Activated CD8-positive, alpha-beta memory T cell treated with anti-CD3 and anti-CD28 coated beads, Interleukin-2, amount 50 U/mL, for 1 hour (primary cell): Measurements from ENCODE around the gene EXOC3L2.
"Not testable (repeated sequence)": the region's sequence is repeated elsewhere in the genome, so short reads cannot be mapped to it uniquely, and the experiment has no call there.

Experiments
- DNase-seq: peaks from one replicate; pipeline ENCODE4 v3.0.0-alpha.2; 2020; ENCODE audit errors: extremely low read depth

Gene EXOC3L2

DNA sequence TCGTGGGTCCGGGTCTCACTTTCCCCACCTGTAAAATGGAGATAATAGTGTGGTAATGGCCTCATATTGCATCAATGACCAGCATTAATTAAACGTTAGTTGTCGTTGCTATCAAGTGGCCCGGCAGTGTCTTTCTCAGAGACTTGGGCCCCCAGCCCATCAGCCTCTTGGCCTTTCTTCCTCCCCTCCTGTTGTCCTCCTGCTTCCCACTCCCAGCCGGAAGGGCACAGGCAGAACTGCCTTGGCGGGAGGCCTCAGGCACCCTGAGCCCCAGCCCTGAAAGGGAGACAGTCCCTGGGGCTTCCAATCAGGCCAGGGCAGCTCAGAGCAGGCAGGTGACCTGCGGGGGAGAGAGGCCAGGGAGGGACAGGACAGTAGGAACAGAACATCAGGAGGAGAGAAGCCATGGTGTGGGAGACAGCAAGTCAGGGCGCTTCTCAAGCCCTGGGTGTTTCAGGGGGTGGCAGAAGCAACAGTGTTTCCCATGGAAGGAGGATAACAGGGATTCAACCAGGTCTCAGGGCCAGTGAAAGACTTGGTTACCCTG lies 10.5 kb upstream of the EXOC3L2 start:
- DNase-seq, result no peak

DNA sequence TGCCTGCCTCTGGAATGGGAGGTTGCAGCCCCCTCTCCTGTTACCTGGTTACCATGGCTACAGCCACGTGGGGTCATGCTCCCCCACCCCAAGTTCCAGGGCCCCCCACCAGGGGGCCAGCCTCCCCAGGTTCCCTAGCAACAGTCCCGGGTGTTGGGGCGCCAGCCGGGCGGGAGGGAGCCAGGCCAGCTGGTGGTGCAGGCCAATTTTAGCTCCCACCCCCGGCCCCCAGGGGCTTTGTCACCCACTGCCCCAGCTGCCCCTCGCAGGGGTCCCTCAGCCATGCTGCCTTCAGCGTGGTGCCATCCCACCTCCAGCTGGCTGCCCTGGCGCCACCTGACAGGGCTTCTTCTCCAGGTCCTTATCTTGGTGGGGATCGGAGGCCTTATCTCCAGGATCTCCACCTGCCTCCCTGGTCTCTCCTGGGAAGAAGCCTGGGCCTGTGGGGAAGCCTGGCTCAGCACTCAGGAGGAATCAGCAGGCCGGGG lies 8.9 kb upstream of the EXOC3L2 start:
- DNase-seq, result no peak

DNA sequence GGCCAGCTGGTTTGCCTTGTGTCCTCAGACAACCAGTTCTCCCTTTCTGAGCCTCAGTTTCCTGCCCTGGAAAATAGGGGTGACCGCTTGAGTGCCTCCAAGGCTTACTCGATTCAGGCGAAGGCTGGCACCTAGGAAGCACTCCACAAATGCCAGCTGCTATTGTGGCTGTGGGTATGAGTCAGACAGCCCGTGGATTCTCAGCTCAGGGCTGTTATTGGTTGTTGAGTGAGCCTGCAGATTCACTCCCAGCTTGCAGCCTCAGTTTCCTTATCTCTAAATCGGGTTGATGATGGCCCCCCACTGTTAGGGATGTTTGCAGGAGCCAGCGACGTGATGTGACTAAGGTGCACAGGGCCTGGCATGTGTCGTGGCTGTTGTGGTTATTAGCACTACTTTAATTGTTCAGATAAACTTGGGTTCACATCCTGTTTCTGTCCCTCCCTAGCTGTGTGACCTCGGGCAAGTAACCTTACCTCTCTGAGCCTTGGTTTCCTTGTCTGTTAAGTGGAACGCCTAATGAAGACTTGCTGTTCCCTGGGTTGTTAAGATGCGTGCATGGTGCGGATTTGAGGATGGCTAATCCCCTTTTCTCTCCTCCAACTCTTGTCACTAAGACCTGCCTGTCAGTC lies 8.3 kb upstream of the EXOC3L2 start:
- no peak for DNase-seq

DNA sequence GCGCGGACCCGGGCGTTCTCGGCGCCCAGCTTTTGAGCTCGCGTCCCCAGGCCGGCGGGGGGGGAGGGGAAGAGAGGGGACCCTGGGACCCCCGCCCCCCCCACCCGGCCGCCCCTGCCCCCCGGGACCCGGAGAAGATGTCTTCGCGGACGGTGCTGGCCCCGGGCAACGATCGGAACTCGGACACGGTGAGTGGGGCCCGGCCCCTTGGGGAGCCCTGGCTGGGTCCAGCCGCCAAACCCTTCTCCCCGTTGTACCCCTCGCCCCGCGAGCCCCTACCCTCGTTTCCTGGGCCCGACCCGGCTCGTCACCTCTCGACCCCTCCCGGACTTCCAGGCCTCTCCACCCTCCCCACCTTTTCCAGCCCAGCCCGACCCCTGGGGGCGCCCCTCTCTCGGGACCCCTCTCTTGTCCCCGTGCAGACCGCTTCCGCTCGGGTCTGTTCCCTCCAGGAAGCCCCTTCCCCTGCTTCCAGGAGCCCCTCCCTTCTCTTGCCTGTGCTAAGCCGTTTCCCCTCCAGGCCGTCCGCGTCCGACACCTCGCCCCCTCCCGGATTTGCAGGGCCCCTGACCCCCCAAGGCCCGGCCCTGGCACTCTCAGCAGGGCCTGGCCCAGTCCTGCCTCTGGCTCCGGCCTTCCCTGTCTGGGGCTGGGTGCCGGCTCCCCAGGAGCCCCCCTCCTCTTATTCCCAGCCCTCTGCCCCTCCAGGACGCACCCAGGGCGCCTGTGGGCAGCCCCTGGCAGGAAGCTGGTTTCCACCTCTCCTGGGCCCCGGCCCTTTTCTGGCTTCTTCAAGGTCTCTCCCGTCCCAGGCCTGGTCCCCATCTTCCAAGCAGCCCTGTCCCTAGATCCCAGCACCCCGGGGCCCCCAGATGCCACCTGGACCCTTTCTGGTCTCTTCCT lies 6.5 kb upstream of the EXOC3L2 start:
- DNase-seq, result no peak

DNA sequence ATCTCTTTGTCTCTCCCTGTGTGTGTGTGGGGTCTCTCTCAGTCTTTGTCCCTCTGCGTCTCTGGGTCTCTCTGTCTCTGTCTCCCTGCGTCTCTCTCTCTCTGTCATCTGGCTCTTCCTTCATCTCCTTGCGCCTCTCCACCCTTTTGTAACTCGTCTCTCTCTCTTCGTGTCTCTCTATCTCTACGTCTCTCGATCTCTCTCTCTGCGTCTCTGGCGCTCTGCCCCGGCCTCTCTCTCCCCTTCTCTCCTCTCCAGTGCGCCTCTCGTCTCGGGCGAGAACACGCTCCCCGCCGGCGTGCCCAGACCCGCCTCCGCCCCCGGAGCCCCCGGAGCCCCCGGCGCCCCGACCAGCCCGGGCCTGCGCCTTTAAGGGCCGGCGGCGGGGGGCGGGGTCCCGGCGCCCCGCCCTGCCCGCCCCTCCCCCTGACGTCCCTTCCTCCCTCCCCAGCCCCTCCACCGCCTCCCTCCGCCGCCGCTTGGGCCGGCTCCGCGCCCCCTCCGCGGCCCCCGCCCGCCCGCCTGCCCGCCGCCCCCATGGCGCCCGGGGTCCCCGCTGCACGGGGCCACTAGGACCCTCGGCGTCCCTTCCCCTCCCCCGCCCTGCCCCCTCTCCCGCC lies 5.7 kb upstream of the EXOC3L2 start, which contains the start of gene MARK4:
Gene MARK4 (plus strand): TSS at position 440 of the 620 bp plus-strand sequence. CDS start 318 bp downstream, outside the sequence.
- DNase-seq, result peak; percentile 12

DNA sequence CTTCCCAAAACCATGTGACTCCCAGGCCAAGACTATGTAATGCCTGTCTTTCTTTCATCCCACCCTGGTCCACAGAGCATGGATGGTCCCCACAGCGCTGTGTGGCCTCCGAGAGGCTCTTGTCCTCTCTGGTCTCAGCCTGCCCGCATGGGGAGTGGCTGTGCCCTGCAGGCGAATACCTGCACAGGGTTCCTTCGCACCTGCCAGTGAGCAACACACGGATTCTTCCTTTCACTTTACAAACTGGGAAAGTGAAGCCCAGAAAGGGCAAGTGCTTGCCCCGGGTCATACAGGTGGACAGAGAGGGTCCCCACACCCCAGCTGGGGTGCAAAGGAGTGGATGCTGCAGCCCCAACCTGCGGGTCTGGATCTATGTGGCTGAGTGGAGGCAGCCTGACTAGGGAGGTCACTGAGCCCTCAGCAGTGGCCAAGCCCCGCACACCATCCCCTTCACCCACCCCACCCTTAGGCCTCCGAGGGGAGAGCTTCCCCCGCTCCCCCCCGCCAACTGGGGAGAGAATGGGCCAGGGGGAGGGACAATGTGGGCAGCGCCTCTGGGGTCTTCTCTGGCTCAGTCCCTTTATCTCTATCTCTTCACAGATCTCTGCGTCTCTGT lies 5.1 kb upstream of the EXOC3L2 start:
- no peak for DNase-seq

DNA sequence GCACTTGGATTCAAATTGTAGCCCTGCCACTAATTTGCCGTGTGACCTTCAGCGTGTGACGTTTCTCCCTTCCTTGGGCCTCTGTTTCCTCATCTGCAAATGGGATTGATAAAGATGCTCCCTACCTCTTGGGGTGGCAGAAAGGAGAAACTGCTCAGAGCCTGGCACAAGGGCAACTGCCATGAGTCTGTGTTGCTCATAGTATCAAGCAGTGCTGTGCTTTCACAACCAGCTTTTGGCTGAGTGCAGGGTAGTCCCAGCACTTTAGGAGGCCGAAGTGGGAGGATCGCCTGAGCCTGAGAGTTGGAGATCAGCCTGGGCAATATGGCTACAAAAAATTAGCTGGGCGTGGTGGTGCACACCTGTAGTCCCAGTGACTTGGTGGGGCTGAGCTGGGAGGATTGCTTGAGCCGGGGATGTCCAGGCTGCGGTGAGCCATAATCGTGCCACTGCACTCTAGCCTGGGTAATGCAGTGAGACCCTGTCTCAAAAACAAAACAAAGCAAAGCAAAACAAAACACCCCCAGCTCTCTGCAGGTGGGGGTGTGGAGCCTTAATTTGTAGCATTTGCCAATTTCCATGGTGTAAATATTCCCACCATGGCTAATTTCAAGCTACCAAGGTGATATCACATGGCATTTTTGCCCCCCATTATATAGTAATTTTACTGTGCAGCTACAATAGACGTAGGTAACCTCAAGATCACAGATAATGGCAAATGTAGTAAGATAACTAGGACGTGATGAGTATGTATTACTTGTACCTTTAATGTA lies 4.2 kb upstream of the EXOC3L2 start:
- no peak for DNase-seq

DNA sequence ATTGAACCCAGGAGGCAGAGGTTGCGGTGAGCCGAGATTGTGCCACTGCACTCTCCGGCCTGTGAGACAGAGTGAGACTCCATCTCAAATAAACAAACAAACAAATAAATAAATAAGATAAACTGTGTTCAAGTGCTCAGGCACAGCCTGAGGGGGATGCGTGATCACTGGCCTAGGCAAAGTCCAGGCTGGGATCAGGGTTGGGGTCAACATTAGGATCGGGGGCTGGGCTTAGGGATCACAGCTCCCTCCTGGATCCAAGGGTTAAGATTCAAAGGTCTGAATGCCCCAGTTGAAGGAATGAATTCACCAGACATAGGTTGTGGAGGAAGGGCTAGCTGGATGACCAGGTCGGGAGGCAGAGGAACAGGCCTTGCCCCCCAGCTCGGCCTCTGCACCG lies 1.9 kb upstream of the EXOC3L2 start:
- DNase-seq, result no peak

DNA sequence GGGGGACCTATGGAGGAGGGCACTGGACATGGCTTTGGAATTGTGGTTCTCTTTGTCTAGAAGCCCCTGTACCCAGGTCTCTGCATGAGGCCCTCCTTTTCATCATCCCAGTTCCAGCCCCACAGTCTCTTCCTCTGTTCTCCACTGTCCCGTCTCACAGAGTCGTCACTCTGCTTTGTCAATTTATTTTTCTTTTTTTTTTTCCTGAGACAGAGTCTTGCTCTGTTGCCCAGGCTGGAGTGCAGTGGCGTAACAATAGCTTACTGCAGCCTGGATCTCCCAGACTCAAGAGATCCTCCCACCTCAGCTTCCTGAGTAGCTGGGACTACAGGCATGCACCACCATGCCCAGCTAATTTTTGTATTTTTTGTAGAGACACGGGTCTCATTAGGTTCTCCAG lies 619 bp upstream of the EXOC3L2 start:
- no peak for DNase-seq

DNA sequence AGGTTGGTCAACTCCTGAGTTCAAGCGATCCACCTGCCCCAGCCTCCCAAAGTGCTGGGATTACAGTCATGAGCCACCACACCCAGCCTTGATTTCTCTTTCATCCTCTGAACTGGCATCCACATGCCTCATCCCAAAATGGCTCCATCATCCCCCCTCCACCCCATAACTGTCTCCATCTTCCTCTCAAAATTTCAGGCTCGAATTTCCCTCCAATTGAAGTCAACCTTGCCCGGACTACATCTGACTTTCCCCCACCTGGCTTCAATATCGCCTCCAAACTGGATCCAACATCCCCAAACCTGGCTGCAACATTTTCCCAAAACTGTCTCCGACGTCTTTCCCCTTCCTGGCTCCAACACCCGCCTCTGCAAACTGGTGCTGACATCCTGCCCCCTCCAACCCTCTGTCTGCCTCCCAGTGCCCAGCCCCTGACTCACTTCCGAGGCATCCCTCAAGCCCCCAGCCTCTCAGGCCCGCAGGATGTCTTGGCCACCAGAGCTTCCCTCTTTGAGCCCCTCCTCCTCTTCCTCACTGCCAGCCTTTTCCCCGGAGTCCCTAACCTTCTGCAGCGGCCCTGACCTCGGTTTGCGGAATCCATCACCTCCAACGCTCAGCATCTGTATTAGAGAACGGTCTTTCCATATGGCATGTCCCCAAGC lies 943 bp downstream of the EXOC3L2 start:
- DNase-seq, result no peak

DNA sequence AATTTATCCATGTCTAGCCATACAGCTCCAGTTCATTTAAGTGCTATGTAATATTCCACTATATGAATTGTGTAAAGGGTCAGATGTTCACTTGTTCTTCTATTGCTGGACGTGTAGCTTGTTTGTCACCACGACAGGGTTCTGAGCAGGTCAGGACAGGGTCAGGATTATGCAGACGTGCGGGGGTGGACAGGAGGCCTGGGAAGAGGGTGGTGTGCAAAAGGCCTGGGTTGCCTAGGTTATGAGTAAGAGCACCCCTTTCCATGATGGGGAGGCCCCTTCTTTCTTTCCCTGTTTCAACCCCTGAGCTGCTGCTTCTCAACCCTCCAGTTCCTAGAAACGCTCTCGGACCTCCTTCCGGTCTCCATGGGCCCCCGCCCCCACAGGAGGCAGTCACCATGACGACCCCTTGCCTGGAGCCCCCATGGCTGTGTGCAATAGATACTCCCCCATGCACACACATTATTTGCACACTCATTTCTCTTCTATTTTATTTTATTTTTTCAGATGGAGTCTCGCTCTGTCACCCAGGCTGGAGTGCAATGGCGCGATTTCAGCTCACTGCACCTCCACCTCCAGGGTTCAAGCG lies 2.0 kb downstream of the EXOC3L2 start:
- no peak for DNase-seq

DNA sequence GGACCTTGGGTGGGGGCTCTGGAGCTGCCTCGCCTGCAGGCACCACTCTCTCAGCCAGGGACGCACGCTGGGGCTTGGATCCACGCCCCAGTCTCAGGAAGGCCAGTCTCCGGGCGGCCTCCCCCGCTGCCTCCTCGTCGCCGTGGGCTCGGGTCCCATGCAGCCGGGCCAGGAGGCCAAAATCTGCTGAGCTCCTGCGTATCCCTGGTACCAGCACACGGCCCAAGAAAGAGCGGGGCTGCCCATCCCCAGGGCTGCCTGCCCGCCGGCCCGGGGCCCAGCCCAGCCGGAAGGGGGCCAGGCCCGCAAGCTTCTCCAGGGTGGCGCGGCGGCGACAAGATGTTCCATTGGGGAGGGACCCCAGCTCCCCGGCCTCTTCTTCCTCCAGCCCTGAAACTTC lies 6.7 kb downstream of the EXOC3L2 start:
- no peak for DNase-seq

DNA sequence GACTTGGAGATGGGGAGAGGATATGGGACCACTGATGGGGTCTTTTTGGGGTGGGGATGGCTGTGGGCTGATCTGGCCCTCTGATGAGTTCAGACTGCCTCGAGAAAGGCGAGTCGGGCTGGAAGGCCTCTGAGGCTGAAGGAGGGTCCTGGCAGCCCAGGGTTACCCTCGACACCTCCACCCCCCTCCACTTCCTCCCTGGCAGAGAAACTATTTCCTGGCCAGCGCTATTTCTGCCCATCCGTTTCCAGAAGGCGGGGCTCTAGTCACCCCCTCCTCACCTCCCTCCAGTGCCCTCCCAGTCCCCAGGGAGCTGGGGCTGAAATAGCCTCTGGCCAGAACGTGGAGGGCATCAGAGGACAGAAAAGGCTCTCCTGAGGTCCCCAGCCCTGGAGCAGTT lies 9.7 kb downstream of the EXOC3L2 start:
- DNase-seq, result no peak

DNA sequence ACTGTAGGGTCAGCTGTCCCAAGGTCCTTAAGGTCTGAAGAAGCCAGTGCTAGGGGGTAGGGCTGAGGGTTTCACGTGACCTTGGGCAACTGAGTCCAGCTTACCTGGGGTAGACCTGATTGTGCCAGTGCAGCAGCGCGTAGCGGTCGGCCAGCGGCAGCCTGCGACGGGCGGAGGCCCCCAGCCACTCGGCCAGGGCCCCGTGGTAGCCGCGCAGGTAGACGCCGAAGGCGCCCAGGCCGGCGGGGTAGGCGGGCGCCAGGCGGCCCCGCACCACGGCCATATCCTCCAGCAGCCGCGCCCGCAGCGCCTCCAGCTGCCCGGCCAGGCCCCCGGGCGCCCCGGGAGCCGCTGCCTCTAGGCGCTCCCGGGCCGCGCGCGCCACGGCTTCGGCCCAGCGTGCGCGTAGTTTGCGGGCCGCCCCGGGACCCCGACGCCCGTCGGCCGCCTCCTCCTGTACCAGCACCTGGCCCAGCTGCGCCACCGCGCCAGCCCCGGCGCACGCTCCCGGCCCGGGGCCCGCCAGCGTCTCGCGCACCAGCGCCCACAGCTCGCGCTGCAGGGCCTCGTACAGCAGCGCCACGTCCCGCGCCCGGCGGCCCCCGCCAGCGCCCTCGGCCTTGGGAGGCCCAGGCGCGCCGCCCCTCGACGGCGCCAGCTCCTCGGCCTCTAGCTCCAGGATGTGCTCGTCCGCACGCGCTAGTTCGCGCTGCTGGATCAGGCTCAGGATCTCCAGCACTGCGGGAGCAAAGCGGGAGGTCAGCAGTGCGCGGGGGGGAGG lies 10.9 kb downstream of the EXOC3L2 start:
- DNase-seq, result no peak

DNA sequence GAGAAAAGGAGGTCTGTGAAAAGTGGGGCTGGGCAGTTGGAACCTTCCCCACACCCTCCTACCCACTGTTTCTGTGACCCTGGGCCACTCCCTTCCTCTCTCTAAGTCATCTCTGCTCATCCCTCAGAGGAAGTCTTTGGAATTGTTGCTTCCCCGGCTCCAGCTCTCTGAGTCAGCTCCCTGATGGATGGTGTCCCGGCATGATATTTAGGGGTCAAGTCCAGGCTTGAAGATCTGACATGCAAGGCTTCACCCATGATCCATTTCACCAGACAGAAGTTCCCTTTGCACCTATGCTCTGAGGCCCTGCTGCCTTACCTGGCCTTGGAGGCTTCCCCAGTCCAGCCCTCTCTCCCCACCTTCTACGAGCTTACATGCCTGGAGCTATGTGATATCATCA lies 13.3 kb downstream of the EXOC3L2 start:
- no peak for DNase-seq

DNA sequence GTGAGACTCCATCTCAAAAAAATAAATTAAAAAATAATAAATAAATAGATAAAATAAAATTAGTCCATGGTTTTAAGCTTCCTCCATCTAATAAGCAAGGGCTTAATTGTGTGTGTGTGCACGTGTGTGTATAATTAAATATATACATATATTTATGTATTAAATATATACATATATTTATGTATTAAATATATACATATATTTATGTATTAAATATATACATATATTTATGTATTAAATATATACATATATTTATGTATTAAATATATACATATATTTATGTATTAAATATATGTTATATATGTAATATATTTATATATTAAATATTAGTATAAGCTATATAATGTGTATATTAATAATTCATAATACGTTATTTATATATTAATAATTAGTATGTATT lies 16.2 kb downstream of the EXOC3L2 start:
- not testable (repeated sequence) for DNase-seq

DNA sequence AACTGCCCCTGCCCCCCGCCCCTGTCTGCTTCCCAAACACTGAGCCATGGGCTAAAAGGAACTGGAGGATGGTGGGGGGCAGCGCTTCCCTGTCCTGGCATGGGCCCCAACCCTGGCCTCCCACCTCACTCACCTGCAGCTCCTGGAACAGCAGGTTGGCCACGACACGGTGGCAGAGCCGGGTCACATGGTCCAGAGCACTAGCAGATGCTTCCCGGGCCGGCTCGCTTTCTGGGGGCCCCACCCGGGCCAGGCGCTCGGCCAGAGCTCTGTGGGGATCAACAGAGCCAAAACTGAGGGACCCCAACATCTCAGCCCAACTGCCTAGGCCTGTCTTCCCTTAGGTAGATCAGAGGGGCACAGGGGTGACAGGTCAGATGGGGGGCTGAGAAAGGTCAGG lies 20.6 kb downstream of the EXOC3L2 start:
- no peak for DNase-seq

DNA sequence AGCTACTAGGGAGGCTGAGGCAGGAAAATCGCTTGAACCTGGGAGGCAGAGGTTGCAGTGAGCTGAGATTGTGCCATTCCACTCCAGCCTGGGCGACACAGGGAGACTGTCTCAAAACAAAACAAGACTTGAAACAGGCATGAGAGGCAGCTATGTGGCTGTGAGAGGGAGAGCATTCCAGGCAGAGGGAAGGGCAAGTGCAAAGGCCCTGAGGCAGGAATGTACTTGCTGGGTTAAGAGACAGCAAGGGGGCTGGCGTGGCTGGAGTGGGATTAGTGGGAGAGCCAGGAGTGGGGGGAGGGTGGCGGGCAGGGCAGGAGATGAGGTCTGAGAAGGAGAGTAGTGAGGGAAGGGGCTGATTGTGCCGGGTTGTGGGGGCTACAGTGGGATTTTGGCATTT lies 21.3 kb downstream of the EXOC3L2 start:
- DNase-seq, result no peak

DNA sequence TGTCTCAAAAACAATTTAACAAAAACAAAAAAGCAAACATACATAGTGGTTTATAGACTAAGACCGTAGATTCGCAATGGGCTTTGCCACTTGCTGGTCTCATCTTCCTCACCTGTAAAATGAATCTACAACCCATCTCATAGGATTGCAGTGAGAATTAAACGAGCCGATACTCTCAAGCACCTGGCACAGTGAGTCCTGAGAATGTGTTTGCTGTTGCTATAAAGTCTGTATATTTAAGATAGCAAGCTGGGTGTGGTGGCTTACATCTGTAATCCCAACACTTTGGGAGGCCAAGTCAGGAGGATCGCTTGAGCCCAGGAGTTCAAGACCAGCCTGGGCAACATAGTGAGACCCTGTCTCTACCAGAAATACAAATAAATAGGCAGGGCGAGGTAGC lies 22.5 kb downstream of the EXOC3L2 start:
- DNase-seq, result no peak
